ENCODE results near the gene ZNF362.

Gene ZNF362

DNA sequence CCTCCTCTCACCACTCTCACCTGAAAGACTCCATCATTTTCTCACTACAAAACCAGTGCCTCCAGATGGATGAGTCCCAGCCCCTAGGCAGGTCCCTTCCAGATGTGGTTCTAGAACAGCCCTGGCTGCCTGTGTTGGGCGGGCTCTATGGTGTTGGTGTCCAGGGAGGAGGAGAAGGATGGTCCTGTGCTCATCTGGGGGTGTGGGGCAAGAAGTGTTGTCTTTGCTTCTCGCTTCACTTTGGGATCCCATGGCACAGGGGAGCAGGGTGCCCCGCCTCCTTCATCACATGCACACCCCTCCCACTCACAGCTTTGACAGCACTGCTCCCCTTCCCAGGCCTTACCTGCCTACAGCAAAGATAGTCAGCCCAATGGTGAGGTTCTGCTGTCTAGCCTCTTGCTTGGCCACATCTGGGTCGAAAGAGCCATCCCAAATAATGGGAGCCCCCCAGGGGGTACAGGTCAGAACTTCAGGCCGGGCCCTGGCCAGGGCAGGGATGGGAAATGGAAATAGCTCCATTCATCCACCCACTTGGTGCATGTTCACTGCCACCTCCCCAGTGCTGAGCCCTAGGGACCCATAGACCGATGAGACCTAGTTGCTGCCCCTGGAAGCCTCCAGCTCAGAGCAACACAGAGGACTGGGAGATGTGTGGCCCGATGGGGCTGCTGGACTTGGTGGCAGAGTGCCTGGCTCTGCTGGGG, 55.6 kb downstream of the ZNF362 start:
- no peak for DNase-seq

DNA sequence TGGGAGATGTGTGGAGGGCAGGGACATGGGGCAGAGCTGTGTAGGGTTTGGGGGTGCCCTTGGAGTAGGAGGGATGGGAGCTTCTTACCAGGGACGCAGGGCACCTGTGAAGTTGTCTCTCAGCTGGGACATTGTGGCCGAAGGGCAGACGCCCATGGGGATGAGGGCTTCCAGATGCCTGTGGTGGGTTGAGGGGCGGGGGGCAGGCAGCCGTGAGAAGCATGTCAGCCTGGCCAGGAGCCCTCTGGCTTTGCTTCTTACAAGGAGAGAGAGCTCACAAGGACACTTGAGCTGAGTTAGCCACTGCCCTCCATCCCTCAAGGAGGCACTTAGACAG, 56.1 kb downstream of the ZNF362 start:
- no peak for DNase-seq

GRCh38 chr1:33314416-33314815, 58.1 kb downstream of the ZNF362 start:
- DNase-seq = no peak

DNA sequence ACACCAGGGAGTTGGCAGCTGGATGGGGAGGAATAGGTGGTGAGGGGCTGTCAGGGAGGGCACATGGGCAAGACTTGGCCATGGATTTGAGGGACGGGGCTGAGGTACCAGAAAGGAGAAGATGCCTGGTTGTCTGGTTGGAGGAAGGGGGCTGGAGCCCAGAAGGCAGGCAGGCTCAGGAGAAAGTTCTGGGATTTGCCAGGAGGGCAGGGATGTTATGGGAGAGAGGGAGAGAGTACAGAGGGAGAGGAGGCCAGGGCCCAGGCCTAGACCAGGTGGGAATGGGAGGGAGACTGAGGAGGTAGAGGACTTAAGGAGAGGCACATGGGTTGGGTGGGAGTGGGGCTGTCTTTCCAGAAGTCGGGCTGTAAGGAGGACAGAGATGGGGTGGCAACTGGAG, 60.3 kb downstream of the ZNF362 start:
- DNase-seq = no peak

DNA sequence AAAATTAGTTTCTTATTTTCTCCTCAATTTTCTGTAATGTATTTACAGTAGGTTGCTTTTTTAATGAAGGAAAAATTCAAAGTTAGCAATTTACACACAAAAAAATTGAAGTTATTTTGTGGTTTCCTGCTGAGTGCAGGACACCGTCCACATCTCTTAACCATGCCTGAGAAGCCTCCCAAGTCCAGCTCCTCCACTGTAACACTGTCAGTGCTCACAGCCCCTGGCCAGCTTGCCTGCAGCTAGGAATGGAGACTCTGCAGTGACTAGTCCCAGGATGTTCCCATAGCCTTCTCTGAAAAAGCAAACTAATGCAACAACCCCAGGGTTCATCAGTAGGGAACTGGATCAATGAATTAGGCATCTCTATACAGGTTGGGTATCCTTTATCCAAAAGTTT, 61.1 kb downstream of the ZNF362 start:
- DNase-seq = peak; percentile 20

GRCh38 chr1:33317946-33318345, 61.7 kb downstream of the ZNF362 start:
- no peak for DNase-seq

DNA sequence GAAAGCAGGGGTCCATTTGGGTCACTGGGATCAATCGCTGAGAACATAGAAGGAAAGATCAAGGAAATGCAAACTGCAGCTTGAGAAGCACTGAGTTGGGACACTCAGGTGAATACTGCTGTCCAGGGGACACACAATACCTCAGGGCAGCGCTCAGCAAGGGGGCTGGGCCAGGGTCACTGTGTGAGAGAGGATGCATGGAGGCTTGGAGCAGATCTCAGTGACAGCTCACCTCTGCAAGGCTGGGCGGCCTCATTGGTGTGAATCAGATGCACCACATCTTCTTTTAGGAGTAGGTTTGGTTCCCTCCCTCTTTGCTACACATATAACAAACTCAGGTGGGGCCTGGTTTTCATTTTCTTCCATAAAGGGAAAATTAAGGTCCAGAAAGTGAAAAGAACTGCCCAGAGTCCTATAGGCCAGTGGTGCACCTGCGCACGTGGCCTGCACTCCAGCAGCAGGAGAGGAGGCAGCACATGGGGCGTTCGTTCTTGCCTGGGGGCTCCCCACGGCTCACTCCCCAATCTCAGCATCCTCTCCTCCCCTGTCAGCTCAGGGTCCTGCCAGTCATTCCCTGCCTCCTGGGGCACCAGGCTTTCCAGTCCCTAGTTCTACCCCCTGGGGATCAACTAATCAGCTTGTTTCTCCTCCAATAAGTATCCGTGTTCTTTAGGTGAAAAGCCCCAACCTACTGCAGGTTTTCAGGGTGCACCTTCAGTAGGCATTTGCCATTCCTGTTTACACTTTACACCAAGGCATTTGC, 63.1 kb downstream of the ZNF362 start:
- DNase-seq = no peak

DNA sequence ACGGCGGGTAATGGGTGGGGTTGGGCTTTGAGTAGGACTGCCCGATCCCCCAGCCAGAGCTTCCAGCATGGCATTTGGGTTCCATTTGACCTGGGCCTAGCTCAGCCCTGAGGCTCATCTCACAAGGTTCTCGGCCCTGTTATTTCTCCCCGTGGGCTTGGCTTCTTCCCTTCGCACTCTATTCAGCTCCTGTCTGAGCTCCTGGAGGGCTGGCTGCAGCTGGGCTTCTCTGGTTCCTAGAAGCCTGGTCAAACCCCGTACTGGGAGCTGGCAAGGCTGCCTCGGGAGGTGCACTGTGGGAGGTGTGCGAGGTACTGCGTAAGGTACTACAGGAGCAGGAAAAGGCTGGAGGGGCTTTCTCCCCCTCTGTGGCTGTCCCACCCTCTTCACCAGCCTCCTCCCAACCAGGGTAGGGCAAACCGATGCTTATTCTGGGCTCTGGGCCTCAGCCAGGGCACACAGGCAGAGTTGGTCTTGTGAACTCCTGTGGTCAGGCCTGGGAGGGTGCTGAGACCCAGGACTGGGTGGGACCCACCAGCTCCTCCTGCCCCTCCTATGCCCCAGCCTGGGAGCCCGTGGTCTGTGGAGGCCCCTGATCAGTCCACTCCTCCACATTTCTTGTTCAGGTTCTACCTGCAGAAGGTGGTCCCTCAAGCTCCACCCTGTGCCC, 63.8 kb downstream of the ZNF362 start:
- DNase-seq = no peak

GRCh38 chr1:33320619-33321165, 64.4 kb downstream of the ZNF362 start, which contains the start of gene A3GALT2:
TSS of gene A3GALT2 (minus strand) at chr1:33321098. CDS start at chr1:33321098, 0 bp downstream.
- DNase-seq = no peak

DNA sequence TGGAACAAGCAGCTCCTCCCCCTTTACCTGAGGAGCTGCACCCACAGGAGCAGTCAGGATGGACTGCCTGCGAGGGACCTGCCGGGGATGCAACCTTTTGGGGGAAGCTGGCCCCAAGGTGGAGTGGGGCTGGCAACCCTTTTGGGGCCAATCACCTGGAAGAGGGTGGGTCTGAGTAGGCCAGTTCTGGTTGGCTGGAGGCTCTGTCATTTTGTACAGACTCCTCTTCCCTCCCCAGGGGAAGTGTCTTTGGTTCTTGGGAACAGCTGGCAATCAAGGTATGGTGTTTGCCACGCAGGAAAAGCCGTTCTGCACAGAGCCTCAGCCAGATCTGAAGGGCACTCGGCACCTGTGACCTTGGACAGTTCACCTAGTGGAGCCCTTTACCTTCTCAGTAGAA, 64.9 kb downstream of the ZNF362 start:
- no peak for DNase-seq

DNA sequence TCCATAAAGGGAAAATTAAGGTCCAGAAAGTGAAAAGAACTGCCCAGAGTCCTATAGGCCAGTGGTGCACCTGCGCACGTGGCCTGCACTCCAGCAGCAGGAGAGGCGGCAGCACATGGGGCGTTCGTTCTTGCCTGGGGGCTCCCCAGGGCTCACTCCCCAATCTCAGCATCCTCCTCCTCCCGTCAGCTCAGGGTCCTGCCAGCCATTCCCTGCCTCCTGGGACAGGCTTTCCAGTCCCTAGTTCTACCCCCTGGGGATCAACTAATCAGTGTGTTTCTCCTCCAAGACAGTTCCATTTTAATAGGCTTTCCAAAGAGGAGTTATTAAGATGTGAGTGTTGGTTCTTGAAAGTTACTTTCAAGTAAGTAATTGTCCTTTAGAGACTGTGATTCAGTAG, 65.8 kb downstream of the ZNF362 start:
- DNase-seq = no peak

DNA sequence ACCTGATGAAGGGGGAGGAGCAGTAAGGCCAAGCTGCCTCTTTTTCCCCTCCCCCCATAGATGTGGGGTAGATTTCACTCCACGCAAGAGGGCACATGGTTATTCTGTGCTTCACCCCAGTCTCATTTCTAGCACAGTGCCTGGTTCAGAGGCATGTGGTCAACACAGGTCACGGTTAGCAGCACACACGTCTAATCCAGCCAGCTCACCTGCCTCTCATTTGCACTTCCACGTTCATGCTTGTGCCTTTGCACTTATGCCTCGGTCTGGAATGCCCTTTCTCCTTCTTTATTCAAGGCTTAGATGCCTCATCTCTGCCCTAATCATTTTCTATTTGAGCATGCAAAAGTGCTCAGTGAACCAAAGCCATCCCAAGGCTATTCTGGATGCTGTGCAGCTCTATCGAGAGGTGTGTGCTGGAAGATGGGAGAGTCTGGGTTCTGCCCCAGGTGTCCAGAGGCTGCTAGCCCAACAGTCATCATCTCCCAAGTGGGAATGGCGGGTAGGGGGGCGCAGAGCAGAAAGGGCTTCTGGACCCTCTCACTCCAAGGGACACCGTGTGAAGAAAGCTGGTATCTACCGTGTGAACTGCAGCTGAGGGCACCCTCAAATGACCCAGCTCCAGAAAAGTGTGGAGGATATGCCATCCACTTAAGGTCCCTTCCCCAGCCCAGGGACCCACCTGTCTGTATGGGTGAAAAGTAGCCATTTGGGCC, 66.7 kb downstream of the ZNF362 start:
- no peak for DNase-seq

- DNase-seq = no peak
These were observed 67.6 kb downstream of the ZNF362 start for GRCh38 chr1:33323663-33324477.

GRCh38 chr1:33324677-33325575, 68.6 kb downstream of the ZNF362 start:
- DNase-seq = no peak

DNA sequence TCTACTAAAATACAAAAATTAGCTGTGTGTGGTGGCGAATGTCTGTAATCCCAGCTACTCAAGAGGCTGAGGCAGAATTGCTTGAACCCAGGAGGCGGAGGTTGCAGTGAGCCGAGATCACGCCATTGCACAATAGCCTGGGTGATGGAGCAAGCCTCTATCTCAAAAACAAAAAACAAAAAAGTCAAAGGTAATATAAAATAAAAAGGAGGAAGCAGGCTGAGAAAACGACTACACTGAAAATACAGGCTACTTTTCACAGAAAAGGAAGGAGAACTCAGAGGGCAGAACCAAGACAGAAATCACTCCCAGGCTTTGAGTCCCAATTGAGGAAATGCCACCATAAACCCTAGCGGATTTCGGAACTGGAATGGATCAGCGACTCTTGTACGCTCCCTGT, 70.5 kb downstream of the ZNF362 start:
- DNase-seq = no peak

- peak; percentile 96 for DNase-seq
These were observed 71.5 kb downstream of the ZNF362 start for GRCh38 chr1:33327587-33328325.

GRCh38 chr1:33328817-33329216, 72.5 kb downstream of the ZNF362 start:
- no peak for DNase-seq

GRCh38 chr1:33329600-33330305, 73.5 kb downstream of the ZNF362 start:
- DNase-seq = no peak

GRCh38 chr1:33330361-33330890, 74.1 kb downstream of the ZNF362 start:
- no peak for DNase-seq

Measured in EL (cell line).